C4-2B (cell line): Measurements from ENCODE around the gene JMJD6.

Source experiments
- ZFX ChIP-seq: fragments of 450-650 bp; IDR thresholded peaks from 2 replicates; pipeline ENCODE4 v1.6.1; 2017
- TF ChIP-seq, protein P1 (sequence below): fragments of 450-650 bp; conservative IDR thresholded peaks from 2 replicates; pipeline ENCODE4 v1.5.1; 2017; ENCODE audit warnings: mild to moderate bottlenecking

DNA sequence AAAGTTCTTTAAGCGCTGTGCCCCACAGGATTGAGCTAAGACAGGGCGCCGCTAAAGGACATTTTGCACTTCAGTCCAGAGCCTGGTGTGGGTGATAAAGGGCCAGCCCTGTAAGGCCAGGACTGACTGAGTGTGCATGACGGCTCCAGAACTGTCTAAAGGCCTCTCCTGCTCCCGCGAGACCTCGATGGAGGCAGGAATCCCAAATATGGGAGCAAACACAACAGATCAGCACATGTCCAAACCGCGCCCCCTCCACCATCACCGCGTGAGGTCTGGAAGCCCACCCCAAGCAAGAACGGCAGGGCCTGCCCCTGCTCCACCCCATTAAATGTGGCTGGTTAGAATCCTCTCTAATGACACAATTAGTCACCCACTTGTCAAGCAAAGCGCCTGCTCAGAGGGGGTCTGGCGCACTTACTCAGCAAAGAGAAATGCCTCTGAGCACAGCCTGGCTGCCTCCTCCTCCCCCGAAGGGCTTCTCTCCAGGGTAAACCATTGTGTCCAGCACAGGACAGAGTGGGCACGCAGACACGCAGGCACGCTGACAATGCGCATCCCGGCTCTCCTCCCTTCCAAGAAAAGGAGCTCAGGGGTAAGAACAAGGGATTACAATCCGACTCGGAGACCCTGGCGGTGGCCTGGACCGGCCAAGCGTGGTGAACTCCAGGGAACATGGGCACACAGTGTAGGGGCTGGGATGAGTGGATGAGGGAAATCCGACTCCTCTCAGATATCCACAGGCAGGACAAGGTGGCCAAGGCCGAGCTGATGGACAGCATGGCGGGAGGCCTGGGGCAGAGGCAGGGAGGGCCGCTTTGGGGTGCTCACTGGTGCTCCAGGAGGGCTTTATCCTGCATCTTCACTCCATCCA is 17.1 kb downstream of the JMJD6 start:
- TF ChIP-seq, protein P1, sequence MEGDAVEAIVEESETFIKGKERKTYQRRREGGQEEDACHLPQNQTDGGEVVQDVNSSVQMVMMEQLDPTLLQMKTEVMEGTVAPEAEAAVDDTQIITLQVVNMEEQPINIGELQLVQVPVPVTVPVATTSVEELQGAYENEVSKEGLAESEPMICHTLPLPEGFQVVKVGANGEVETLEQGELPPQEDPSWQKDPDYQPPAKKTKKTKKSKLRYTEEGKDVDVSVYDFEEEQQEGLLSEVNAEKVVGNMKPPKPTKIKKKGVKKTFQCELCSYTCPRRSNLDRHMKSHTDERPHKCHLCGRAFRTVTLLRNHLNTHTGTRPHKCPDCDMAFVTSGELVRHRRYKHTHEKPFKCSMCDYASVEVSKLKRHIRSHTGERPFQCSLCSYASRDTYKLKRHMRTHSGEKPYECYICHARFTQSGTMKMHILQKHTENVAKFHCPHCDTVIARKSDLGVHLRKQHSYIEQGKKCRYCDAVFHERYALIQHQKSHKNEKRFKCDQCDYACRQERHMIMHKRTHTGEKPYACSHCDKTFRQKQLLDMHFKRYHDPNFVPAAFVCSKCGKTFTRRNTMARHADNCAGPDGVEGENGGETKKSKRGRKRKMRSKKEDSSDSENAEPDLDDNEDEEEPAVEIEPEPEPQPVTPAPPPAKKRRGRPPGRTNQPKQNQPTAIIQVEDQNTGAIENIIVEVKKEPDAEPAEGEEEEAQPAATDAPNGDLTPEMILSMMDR: no peak
- no peak for TF ChIP-seq ZFX
